22Rv1 (cell line): Measurements from ENCODE around the gene MAP1S.

Source experiments
- ZFX ChIP-seq: fragments of 450-650 bp; IDR thresholded peaks from 2 replicates; pipeline ENCODE4 v1.6.1; 2017; ENCODE audit warnings: antibody characterized with exemption, borderline replicate concordance
- TF ChIP-seq, protein P1 (sequence below): fragments of 450-650 bp; IDR thresholded peaks from 2 replicates; pipeline ENCODE4 v1.5.1; 2017; ENCODE audit warnings: mild to moderate bottlenecking

DNA sequence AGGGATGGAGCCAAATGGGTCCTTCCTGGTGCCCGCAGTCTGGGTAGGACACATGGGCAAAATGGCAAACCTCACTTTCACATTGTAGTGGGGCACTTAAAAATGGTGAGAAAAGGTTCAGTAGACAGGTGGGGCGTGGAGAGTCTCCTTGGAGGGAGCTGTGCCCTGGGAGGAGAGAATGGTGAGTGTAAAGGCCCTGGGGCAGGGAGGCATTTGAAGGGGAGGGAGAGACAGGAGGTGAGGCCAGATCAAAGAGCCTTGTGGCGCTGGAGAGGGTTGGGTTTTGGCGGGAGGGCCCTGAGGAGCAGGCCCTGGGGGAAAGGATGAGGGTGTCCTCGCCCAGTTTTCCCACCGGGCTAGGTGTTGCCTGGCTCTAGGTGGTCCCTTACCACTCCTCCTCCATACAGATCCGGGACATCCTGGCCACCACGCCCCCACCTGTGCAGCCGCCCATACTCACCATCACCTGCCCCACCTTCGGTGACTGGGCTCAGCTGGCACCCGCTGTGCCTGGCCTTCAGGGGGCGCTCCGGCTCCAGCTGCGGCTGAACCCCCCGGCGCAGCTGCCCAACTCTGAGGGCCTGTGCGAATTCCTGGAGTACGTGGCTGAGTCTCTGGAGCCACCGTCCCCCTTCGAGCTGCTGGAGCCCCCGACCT lies 6.3 kb downstream of the MAP1S start:
- TF ChIP-seq, protein P1, sequence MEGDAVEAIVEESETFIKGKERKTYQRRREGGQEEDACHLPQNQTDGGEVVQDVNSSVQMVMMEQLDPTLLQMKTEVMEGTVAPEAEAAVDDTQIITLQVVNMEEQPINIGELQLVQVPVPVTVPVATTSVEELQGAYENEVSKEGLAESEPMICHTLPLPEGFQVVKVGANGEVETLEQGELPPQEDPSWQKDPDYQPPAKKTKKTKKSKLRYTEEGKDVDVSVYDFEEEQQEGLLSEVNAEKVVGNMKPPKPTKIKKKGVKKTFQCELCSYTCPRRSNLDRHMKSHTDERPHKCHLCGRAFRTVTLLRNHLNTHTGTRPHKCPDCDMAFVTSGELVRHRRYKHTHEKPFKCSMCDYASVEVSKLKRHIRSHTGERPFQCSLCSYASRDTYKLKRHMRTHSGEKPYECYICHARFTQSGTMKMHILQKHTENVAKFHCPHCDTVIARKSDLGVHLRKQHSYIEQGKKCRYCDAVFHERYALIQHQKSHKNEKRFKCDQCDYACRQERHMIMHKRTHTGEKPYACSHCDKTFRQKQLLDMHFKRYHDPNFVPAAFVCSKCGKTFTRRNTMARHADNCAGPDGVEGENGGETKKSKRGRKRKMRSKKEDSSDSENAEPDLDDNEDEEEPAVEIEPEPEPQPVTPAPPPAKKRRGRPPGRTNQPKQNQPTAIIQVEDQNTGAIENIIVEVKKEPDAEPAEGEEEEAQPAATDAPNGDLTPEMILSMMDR, result peak; percentile 70
- no peak for TF ChIP-seq ZFX
